ENCODE data around the gene GPSM3. TPM values are rescaled to one million over a fixed set of nuclear protein-coding genes. Genes with fewer than 3 reads are reported as not detected.

Gene GPSM3
- total and polyA plus RNA-seq, 2 of the 13 experiments (the other 11 are each of a cell fraction or from before 2014, with no cell fraction given) = 0.18 to 6.2 TPM

GRCh38 chr6:32175711-32176475 is 16.6 kb downstream of the GPSM3 start, which contains the start of gene AGPAT1 (continued):
- TF ChIP-seq ZNF841 (CRISPR knock-in tag; IDR thresholded peaks at IDR 0.05; ENCODE audit: borderline replicate concordance) = no peak
- TF ChIP-seq EZH2 (conservative IDR thresholded peaks at IDR 0.05; ENCODE audit: low read depth, low read length) = no peak
- no peak; the same call in 1 of the 2 replicates for TF ChIP-seq RAD21 (CRISPR knock-in tag; IDR thresholded peaks at IDR 0.05)
- peak; percentile 92 for TF ChIP-seq SP4 (CRISPR knock-in tag; IDR thresholded peaks at IDR 0.05)
- no peak for TF ChIP-seq ZNF713 (CRISPR knock-in tag; IDR thresholded peaks at IDR 0.05)
- no peak for TF ChIP-seq TRAFD1 (CRISPR knock-in tag; IDR thresholded peaks at IDR 0.05; ENCODE audit: borderline replicate concordance)
- no peak; the same call in 1 of the 2 replicates for TF ChIP-seq CSRNP1 (CRISPR knock-in tag; IDR thresholded peaks at IDR 0.05)
- TF ChIP-seq HDAC2 (CRISPR knock-in tag; IDR thresholded peaks at IDR 0.05) = no peak
- no peak for TF ChIP-seq PRDM15 (CRISPR knock-in tag; IDR thresholded peaks at IDR 0.05)
- no peak for TF ChIP-seq ZNF33A (CRISPR knock-in tag; IDR thresholded peaks at IDR 0.05; ENCODE audit: borderline replicate concordance)
- peak; percentile 55; the same call in 1 of the 2 replicates for TF ChIP-seq ZNF691 (CRISPR knock-in tag; IDR thresholded peaks at IDR 0.05; ENCODE audit: borderline replicate concordance, low read depth)
- no peak; the same call in 1 of the 2 replicates for TF ChIP-seq RBAK (CRISPR knock-in tag; IDR thresholded peaks at IDR 0.05)
- no peak for TF ChIP-seq TCF12 (IDR thresholded peaks at IDR 0.05)
- no peak for TF ChIP-seq TCF12 (CRISPR knock-in tag; IDR thresholded peaks at IDR 0.05)
- TF ChIP-seq E2F1 (CRISPR knock-in tag; IDR thresholded peaks at IDR 0.05) = no peak
- no peak for TF ChIP-seq ZNF550 (CRISPR knock-in tag; IDR thresholded peaks at IDR 0.05; ENCODE audit: borderline replicate concordance)
- TF ChIP-seq ZSCAN5A (CRISPR knock-in tag; IDR thresholded peaks at IDR 0.05; ENCODE audit: borderline replicate concordance) = no peak
- 0 out of 2 replicates have a peak, but pooled peaks have one; percentile 30 for TF ChIP-seq ZMYM3 (CRISPR knock-in tag; IDR thresholded peaks at IDR 0.05)
